ENCODE measurements around the gene TIAL1. TPM values are rescaled to one million over a fixed set of nuclear protein-coding genes. Genes with fewer than 3 reads are reported as not detected.

Gene TIAL1
- total RNA-seq, 2 donors from 2014 or later, result 68.7 to 74.3 TPM

- 1% methylated on average over 13 of the region's 78 CpGs for WGBS
These were observed 53.6 kb downstream of the TIAL1 start for GRCh38 chr10:119542988-119543813.

GRCh38 chr10:119542357-119542987, 54.3 kb downstream of the TIAL1 start, which contains the start of gene RGS10:
Gene RGS10 (minus strand): TSS chr10:119542719. CDS start chr10:119542638, 81 bp downstream.
- TF ChIP-seq POLR2A (IDR thresholded peaks at IDR 0.05) (peak; percentile 79), CTCF (IDR thresholded peaks at IDR 0.05) (peak in 1 of 4 experiments; percentile 6), POLR2AphosphoS5 (IDR thresholded peaks at IDR 0.05) (peak; percentile 43)
- Histone ChIP-seq H3K9me3 (no peaks in the 10 kb centered on the region), H3K4me3 (peak within 1 kb of the TSS; percentile 76 to 85), H3K36me3 (no peaks in the 10 kb centered on the region), H3K27me3 (replicated peaks; ENCODE audit: insufficient read depth) (no peaks in the 10 kb centered on the region), H3K4me1 (replicated peaks) (peaks cover 11% of the 10 kb centered on the region), H3K27ac (peak within 1 kb of the TSS; percentile 76 to 79)
- under 1% methylated on average over 68 of the region's 76 CpGs for WGBS
- intact Hi-C loops (cut with DNase I), result loop anchor here (2.0 kb wide), 1 partner anchor 336 kb away; the partner anchor contains the start of gene GRK5
- peak; percentile 84 for DNase-seq (ENCODE audit: low spot score)

More at GRCh38 chr10:119542988-119543813, 53.6 kb downstream of the TIAL1 start:
- no peaks in the 10 kb centered on the region for H3K9me3 ChIP-seq
- no peaks in the 10 kb centered on the region for H3K36me3 ChIP-seq
- TF ChIP-seq CTCF (IDR thresholded peaks at IDR 0.05), result peak in 3 of 4 experiments; percentile 30 to 61 (median 61)
- TF ChIP-seq POLR2A (IDR thresholded peaks at IDR 0.05), result no peak
- peak overlapping the region; percentile 76 to 85 for H3K4me3 ChIP-seq
- H3K27me3 ChIP-seq (replicated peaks; ENCODE audit: insufficient read depth), result no peaks in the 10 kb centered on the region
- DNase-seq (ENCODE audit: low spot score), result peak; percentile 43
- intact Hi-C loops (cut with DNase I), result loop anchor here (2.0 kb wide), 1 partner anchor 336 kb away; the partner anchor contains the start of gene GRK5
- H3K27ac ChIP-seq, result peak overlapping the region; percentile 76 to 79
- H3K4me1 ChIP-seq (replicated peaks), result peaks cover 8% of the 10 kb centered on the region

- H3K4me1 ChIP-seq (replicated peaks), result peaks cover 11% of the 10 kb centered on the region
- peak overlapping the region; percentile 76 to 79 for H3K27ac ChIP-seq
- intact Hi-C loops (cut with DNase I), result loop anchor here (2.0 kb wide), 1 partner anchor 335 kb away; the partner anchor contains the start of gene GRK5
- H3K9me3 ChIP-seq, result no peaks in the 10 kb centered on the region
- no peak for TF ChIP-seq POLR2AphosphoS5 (IDR thresholded peaks at IDR 0.05)
- no peak for TF ChIP-seq POLR2A (IDR thresholded peaks at IDR 0.05)
- TF ChIP-seq CTCF (IDR thresholded peaks at IDR 0.05), result no peak
- no peak for DNase-seq (ENCODE audit: low spot score)
- no peaks in the 10 kb centered on the region for H3K36me3 ChIP-seq
- H3K27me3 ChIP-seq (replicated peaks; ENCODE audit: insufficient read depth), result no peaks in the 10 kb centered on the region
- H3K4me3 ChIP-seq, result peak overlapping the region; percentile 76 to 85
- 47% methylated on average over 57 of the region's 57 CpGs for WGBS
These were observed 55.1 kb downstream of the TIAL1 start for GRCh38 chr10:119541459-119542356.

GRCh38 chr10:119541046-119541445, 55.7 kb downstream of the TIAL1 start:
- TF ChIP-seq POLR2AphosphoS5 (IDR thresholded peaks at IDR 0.05) (no peak), POLR2A (IDR thresholded peaks at IDR 0.05) (no peak), CTCF (IDR thresholded peaks at IDR 0.05) (no peak)
- no peak overlapping the region for H3K27ac ChIP-seq
- no peaks in the 10 kb centered on the region for H3K27me3 ChIP-seq (replicated peaks; ENCODE audit: insufficient read depth)
- intact Hi-C loops (cut with DNase I), result no loop called here
- no peaks in the 10 kb centered on the region for H3K36me3 ChIP-seq
- 50% methylated on average over 6 of the region's 6 CpGs for WGBS
- no peak for DNase-seq (ENCODE audit: low spot score)
- H3K9me3 ChIP-seq, result no peaks in the 10 kb centered on the region
- peaks cover 16% of the 10 kb centered on the region for H3K4me1 ChIP-seq (replicated peaks)
- H3K4me3 ChIP-seq, result peak overlapping the region in 1 of 2 donors; percentile 76
